IMR-90 (cell line): Measurements from ENCODE around the gene GOLGA8B. TPM values are rescaled to one million over a fixed set of nuclear protein-coding genes. Genes with fewer than 3 reads are reported as not detected.

Experiments used
- ATAC-seq: fragments of 200-7000 bp; cut with Tn5 transposase; 2 replicates; pipeline ENCODE4 v1.9.1; 2020; ENCODE audit warnings: low read depth, mild to moderate bottlenecking, moderate library complexity
- BruUV-seq: library from RNA; stranded (reverse); fragments of 400-500 nt; replicated peaks from 2 replicates; lab custom pipeline; 2021; lab: Mats Ljungman, UMichigan
- CTCF ChIA-PET: fragments of 300-600 bp; formaldehyde crosslinking; extraction: SDS; loops from one replicate; lab custom pipeline; 2021; ENCODE audit warnings: antibody characterized with exemption; lab: Yijun Ruan, JAX
- POLR2A ChIA-PET: fragments of 300-600 bp; sonication (Branson Sonifier 250); formaldehyde crosslinking; loops from one replicate; lab custom pipeline; 2022; ENCODE audit warnings: antibody characterized with exemption; ENCODE audit not compliant: unreplicated experiment; lab: Charles Lee
- DNase-seq: peaks from one replicate; pipeline ENCODE4 v3.0.0; 2013
- H2AFZ ChIP-seq: replicated peaks from 2 replicates; pipeline ENCODE3; 2013; ENCODE audit warnings: low read length, mild to moderate bottlenecking; ENCODE audit not compliant: poor library complexity
- H2AK5ac ChIP-seq: 2 replicates; pipeline ENCODE4 v1.6.1; 2013; ENCODE audit warnings: low read depth, low read length, inconsistent platforms
- H2AK9ac ChIP-seq: replicated peaks from 2 replicates; pipeline ENCODE3; 2013; ENCODE audit warnings: mild to moderate bottlenecking, low read depth, low read length, moderate library complexity; ENCODE audit not compliant: poor library complexity
- H2BK120ac ChIP-seq: 2 replicates; pipeline ENCODE4 v1.6.1; 2013; ENCODE audit warnings: low read depth, low read length, inconsistent platforms
- H2BK15ac ChIP-seq: 3 replicates; pipeline ENCODE4 v1.6.1; 2013; ENCODE audit warnings: low read depth, low read length, inconsistent platforms
- H2BK20ac ChIP-seq: 2 replicates; pipeline ENCODE4 v1.6.1; 2013; ENCODE audit warnings: low read depth, mild to moderate bottlenecking, inconsistent platforms, low read length, moderate library complexity
- H2BK5ac ChIP-seq: 2 replicates; pipeline ENCODE4 v1.6.1; 2013; ENCODE audit warnings: mild to moderate bottlenecking, low read depth, low read length, inconsistent platforms; ENCODE audit not compliant: poor library complexity, severe bottlenecking
- H3K14ac ChIP-seq: replicated peaks from 2 replicates; pipeline ENCODE4 v1.6.1; 2013; ENCODE audit warnings: low read depth, low read length, inconsistent platforms
- H3K18ac ChIP-seq: 2 replicates; pipeline ENCODE4 v1.6.1; 2013; ENCODE audit warnings: low read depth, low read length, control low read depth
- H3K23ac ChIP-seq: 2 replicates; pipeline ENCODE4 v1.6.1; 2013; ENCODE audit warnings: low read depth, low read length, inconsistent platforms
- H3K27ac ChIP-seq: 2 replicates; pipeline ENCODE4 v1.5.1; 2013; ENCODE audit warnings: mild to moderate bottlenecking, control low read depth, low read length; ENCODE audit not compliant: insufficient read depth
- H3K27me3 ChIP-seq: 2 replicates; pipeline ENCODE4 v1.6.1; 2013; ENCODE audit warnings: low read length; ENCODE audit not compliant: control insufficient read depth, insufficient read depth
- H3K36me3 ChIP-seq: 2 replicates; pipeline ENCODE4 v1.6.1; 2013; ENCODE audit warnings: low read length, mixed read lengths; ENCODE audit not compliant: control insufficient read depth, insufficient read depth
- H3K4ac ChIP-seq: 2 replicates; pipeline ENCODE4 v1.6.1; 2013; ENCODE audit warnings: low read depth, low read length, inconsistent platforms
- H3K4me1 ChIP-seq: 2 replicates; pipeline ENCODE4 v1.6.1; 2013; ENCODE audit warnings: low read length, mixed read lengths; ENCODE audit not compliant: control insufficient read depth, insufficient read depth
- H3K4me2 ChIP-seq: 2 replicates; pipeline ENCODE4 v1.6.1; 2013; ENCODE audit warnings: low read depth, mild to moderate bottlenecking, control low read depth, low read length, moderate library complexity
- H3K4me3 ChIP-seq: 2 replicates; pipeline ENCODE4 v1.5.1; 2013; ENCODE audit warnings: low read depth, mild to moderate bottlenecking, control low read depth, low read length, moderate library complexity; ENCODE audit not compliant: insufficient read depth
- H3K56ac ChIP-seq: 2 replicates; pipeline ENCODE4 v1.6.1; 2013; ENCODE audit warnings: low read length, inconsistent platforms; ENCODE audit not compliant: insufficient read depth; ENCODE audit errors: extremely low read depth
- H3K79me1 ChIP-seq, 2 experiments: 2 replicates each; pipeline ENCODE4 v1.6.1; 2013; ENCODE audit warnings: low read length in 2 of 2, inconsistent platforms in 1 of 2, low read depth in 1 of 2
- H3K9ac ChIP-seq: 2 replicates; pipeline ENCODE4 v1.6.1; 2013; ENCODE audit warnings: low read depth, low read length, control low read depth
- H3K9me1 ChIP-seq: 2 replicates; pipeline ENCODE4 v1.6.1; 2013; ENCODE audit warnings: low read length, inconsistent platforms; ENCODE audit not compliant: insufficient read depth
- H3K9me3 ChIP-seq: 2 replicates; pipeline ENCODE4 v1.6.1; 2013; ENCODE audit warnings: low read length; ENCODE audit not compliant: control insufficient read depth, insufficient read depth
- H4K20me1 ChIP-seq: 2 replicates; pipeline ENCODE4 v1.6.1; 2013; ENCODE audit warnings: low read length, inconsistent platforms; ENCODE audit not compliant: insufficient read depth
- H4K5ac ChIP-seq: 2 replicates; pipeline ENCODE4 v1.6.1; 2013; ENCODE audit warnings: mild to moderate bottlenecking, low read depth, low read length, control low read depth
- H4K8ac ChIP-seq, 2 experiments: 2 replicates each; pipeline ENCODE4 v1.6.1; 2013; ENCODE audit warnings: low read depth in 2 of 2, low read length in 2 of 2, control low read depth in 1 of 2, inconsistent platforms in 1 of 2
- H4K91ac ChIP-seq: 2 replicates; pipeline ENCODE4 v1.6.1; 2013; ENCODE audit warnings: low read depth, low read length, inconsistent platforms; ENCODE audit not compliant: insufficient read depth
- BHLHE40 ChIP-seq: fragments of 150-350 bp; IDR thresholded peaks from 2 replicates; pipeline ENCODE4 v1.6.1; 2016; ENCODE audit warnings: mild to moderate bottlenecking, low read depth, low read length
- FOS ChIP-seq: fragments of 150-350 bp; IDR thresholded peaks from 2 replicates; pipeline ENCODE4 v1.6.1; 2016; ENCODE audit warnings: low read depth, low read length
- SMC3 ChIP-seq: fragments of 150-350 bp; IDR thresholded peaks from 2 replicates; pipeline ENCODE4 v1.6.1; 2016; ENCODE audit warnings: low read depth, mild to moderate bottlenecking, antibody characterized with exemption, low read length, moderate library complexity
- WGBS, 2 experiments: methylation state at CpG; one replicate each; pipeline versions ENCODE4 v1.1.5 to v1.1.7; 2013; ENCODE audit warnings: missing lambda C conversion rate in 2 of 2; ENCODE audit not compliant: insufficient read length in 1 of 2; ENCODE audit errors: extremely low coverage in 2 of 2; 5-methylcytosine and 5-hydroxymethylcytosine counted together
- dilution Hi-C: fragments of 300-500 bp; cut with HindIII; formaldehyde crosslinking; loops from one replicate; pipeline ENCODE4 v1.14.3; 2018; ENCODE audit warnings: low sequenced_read_pairs; ENCODE audit not compliant: unreplicated experiment
- in situ Hi-C: fragments of 300-500 bp; cut with MboI; formaldehyde crosslinking; loops from 3 replicates; pipeline ENCODE4 v1.14.3; 2019; ENCODE audit warnings: low sequenced_read_pairs, inconsistent platforms, mixed read lengths
- intact Hi-C: fragments of 100-400 bp; cut with micrococcal nuclease; formaldehyde crosslinking; loops from 2 replicates; pipeline ENCODE4 v1.10.0; 2022
- polyA plus RNA-seq, 3 experiments: library from polyadenylated mRNA; depleted of rRNA; stranded (reverse); fragments of >200 nt; gene quantifications; 2 replicates each; pipeline ENCODE4 v1.2.3, GENCODE V29; 2012; ENCODE audit warnings: low replicate concordance in 1 of 3
- total RNA-seq: library from RNA; depleted of rRNA; stranded (reverse); fragments of >200 nt; gene quantifications from 2 replicates; pipeline ENCODE4 v1.2.3, GENCODE V29; 2012

GOLGA8B gene
- total and polyA plus RNA-seq, 2 of the 4 experiments (the other 2 are of a cell fraction) = 7.7 to 31.6 TPM

DNA sequence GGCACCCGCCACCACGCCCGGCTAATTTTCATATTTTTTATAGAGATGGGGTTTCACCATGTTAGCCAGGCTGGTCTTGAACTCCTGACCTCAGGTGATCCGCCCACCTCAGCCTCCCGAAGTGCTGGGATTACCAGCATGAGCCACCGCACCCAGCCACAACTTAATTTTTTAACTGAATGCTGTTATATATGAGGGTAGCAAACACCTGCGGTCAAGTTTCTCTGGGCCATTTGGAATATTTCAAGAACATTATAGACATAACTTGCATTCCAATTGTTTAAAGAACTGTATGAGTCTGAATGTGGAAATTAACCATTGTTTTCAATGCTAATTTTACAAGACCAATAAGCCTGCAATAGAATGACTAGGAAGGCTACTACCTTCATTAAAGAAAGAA lies 35.7 kb upstream of the GOLGA8B start:
- WGBS, 2 experiments = no CpG with 5 or more reads among the region's 7 CpGs
- POLR2A ChIA-PET = no interaction called here

More for the DNA sequence above, 35.7 kb upstream of the GOLGA8B start:
- ATAC-seq = no peak
- Histone ChIP-seq H3K9me3 (no peaks in the 10 kb centered on the region), H2BK5ac (no peak overlapping the region), H4K20me1 (no peaks in the 10 kb centered on the region), H4K5ac (no peak overlapping the region), H3K9ac (no peak overlapping the region), H3K56ac (no peak overlapping the region), H4K91ac (no peak overlapping the region), H4K8ac (no peak overlapping the region), H3K4me2 (no peak overlapping the region), H2AFZ (no peak overlapping the region), H3K36me3 (no peaks in the 10 kb centered on the region), H2BK120ac (no peak overlapping the region), H3K27me3 (peaks cover 3% of the 10 kb centered on the region), H3K14ac (no peak overlapping the region), H3K18ac (no peak overlapping the region), H3K4ac (no peak overlapping the region), H3K27ac (no peak overlapping the region), H3K4me3 (no peak overlapping the region), H3K4me1 (no peaks in the 10 kb centered on the region), H3K79me1 (no peaks in the 10 kb centered on the region), H2AK5ac (no peak overlapping the region), H3K23ac (no peak overlapping the region), H2BK20ac (no peak overlapping the region), H3K9me1 (no peaks in the 10 kb centered on the region), H2BK15ac (no peak overlapping the region), H2AK9ac (no peak overlapping the region)
- CTCF ChIA-PET = interaction anchor here (0.6 to 0.9 kb wide), 2 partner anchors 9 to 301 kb away, joined by 3 to 4 read pairs; no protein-coding TSS in a partner anchor
- BruUV-seq = no TSS peak
- DNase-seq = no peak
- dilution Hi-C loops = no loop called here
- TF ChIP-seq SMC3 (no peak), BHLHE40 (no peak), FOS (no peak)
- intact Hi-C loops = no loop called here
- in situ Hi-C loops = no loop called here
